Epithelial cell of esophagus (primary cell): ENCODE results near the gene SNED1.

Experiments used
- DNase-seq: peaks from one replicate; pipeline ENCODE4 v3.0.0; 2010; ENCODE audit warnings: low read depth
- H3K4me3 ChIP-seq: 2 replicates; pipeline ENCODE4 v1.5.1; 2011; ENCODE audit warnings: mild to moderate bottlenecking, low read length, control low read depth
- CTCF ChIP-seq: IDR thresholded peaks from 2 replicates; pipeline ENCODE4 v1.5.1; 2011; ENCODE audit warnings: low read depth, mild to moderate bottlenecking, low read length, control low read depth, inconsistent platforms; ENCODE audit not compliant: insufficient read depth; ENCODE audit errors: missing control alignments

The SNED1 gene

GRCh38 chr2:241072553-241073165 is 74.2 kb downstream of the SNED1 start:
- no peak overlapping the region for H3K4me3 ChIP-seq
- DNase-seq = no peak
- no peak for TF ChIP-seq CTCF

DNA sequence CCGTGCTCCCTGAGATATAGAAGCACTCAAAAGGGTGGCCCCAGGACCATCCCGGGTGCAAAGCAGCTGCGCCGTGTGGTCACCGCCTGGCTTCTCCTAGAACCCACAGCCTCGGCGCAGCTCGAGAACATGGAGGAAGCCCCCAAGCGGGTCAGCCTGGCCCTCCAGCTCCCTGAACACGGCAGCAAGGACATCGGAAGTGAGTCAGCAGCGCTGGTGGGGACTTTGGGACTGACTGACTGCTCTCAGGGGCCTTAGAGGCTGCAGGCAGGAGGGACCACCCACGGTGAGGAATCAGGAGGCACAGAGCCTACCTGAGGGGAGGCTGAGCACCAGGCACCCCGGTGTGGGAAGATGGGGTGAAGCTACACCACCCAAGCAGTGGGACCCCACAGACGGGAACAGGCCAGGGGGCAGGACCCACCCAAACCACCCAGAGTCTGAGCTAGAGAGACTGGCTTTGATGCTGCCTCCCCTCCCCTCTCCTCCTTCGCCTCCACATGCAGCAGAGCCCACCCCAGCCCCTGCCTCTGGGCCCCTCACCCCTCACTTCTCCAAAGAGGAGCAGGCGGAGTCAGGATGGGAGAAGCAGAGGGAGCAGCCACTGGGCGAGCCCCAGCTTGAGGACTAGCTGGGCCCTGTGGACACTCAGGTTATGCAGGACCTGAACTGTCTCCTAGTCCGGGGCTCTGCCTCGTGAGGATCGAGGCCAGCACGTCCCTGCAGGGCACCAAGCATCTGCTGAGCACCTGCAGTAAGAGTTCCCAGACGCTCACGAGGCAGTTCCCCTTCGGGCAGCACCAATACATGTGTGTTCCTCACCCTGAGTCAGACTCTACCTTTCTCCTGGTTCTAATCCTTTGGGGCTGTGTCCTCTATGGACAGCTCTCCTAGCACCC is 75.0 kb downstream of the SNED1 start:
- TF ChIP-seq CTCF = no peak
- no peak for DNase-seq
- H3K4me3 ChIP-seq = no peak overlapping the region

DNA sequence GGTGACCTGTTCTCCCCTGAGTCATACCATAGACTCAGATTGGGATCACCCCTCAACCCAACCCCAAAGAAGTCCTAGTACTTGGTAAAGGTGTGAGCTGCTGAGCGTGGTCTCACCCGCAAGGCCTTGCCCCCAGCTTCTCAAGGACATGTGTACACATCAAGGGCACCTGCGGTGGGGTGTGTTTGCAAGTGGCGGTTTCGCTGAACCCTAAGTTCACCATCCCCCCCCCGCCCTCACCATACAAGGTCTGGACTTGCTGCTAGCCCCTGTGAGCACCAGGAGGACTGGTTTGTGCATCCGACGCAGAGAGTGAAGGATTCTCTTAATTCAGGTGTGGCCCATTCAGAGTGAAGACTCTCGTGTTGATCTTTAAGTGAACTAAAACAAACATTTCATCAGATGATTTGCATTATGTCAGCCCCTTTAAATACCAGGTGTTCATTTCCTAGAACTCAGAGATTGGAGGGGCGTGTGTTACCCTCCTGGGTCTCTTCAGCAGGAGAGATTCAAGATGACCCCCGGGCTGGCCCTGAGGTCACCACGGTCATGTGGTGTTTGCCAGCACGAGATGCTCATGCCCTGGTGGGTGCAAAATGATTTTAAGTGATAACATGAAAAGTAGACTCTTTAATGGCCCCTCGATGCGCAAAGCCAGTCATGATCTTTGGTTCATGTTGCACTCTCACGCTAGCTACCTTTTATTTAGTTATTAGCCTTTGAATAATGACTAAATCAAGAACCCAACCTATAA is 75.8 kb downstream of the SNED1 start:
- no peak overlapping the region for H3K4me3 ChIP-seq
- DNase-seq = no peak
- TF ChIP-seq CTCF = no peak

GRCh38 chr2:241074901-241075540 is 76.6 kb downstream of the SNED1 start:
- no peak overlapping the region for H3K4me3 ChIP-seq
- no peak for DNase-seq
- no peak for TF ChIP-seq CTCF

DNA sequence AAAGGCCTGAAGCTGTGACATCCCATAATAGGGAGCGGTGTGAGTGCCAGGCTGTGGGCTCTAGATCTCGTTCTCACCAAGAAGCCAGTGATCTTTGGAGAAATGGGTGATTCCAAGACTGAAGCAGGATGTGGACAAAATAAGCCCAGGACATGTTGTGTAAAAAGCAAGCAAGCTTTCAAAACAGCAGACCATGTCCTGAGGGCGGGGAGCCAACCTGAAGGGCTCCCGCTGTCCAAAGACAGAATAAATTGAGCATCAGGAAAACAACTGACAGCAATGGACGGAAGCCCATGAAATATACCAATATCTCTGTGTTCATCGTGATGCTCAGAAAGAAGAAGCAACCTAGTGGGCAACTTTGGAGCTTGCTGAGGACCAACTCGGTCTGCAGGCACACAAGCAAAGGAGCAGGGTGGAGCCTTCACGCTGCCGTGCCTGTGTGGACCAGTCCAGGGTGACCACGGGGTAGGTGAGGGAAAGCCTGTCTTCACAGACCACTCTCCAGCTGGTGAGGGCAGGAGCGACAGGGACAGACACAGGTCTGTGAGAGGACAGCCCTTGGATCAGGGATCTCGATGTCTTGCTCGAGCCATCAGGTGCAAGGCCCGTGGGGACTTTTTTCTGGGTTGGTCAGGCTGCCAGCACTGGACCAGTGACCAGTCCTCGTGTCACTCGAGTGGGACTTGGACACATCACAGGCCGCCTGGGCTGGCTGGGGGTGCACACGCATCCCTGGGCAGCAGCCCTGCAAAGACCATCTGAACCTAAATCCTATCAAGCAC is 82.2 kb downstream of the SNED1 start:
- no peak for TF ChIP-seq CTCF
- DNase-seq = no peak
- H3K4me3 ChIP-seq = no peak overlapping the region

DNA sequence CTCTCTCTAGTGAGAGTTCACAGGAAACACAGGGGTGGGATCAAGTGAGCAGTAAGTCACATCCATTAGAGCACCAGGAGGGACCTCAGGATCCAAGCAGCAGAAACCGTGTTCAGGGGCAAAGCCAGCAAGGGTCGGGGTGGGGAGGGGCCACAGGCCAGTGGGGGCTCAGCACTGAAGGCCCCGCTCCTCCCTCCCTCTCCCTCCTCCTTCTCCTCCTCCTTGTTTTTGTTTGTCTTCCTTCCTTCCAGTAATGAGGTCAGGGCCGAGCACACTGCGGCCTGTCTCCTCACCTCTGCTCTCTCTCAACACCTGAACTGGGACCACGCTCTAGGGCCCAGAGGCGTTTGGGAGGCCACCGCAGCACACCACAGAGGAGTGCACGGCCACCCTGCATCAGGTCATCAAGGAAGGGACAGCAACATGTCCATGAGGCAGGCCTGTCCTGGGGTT is 82.8 kb downstream of the SNED1 start:
- no peak for TF ChIP-seq CTCF
- H3K4me3 ChIP-seq = no peak overlapping the region
- no peak for DNase-seq
